Ishikawa (cell line): ENCODE data around the gene ANXA10.

Source experiments
- CEBPB ChIP-seq: IDR thresholded peaks from 2 replicates; pipeline ENCODE4 v1.6.1; 2012
- CREB1 ChIP-seq: IDR thresholded peaks from 2 replicates; pipeline ENCODE4 v1.6.1; 2012; ENCODE audit warnings: low read depth
- EGR1 ChIP-seq: IDR thresholded peaks from 2 replicates; pipeline ENCODE4 v1.6.1; 2012
- EP300 ChIP-seq: IDR thresholded peaks from 2 replicates; pipeline ENCODE4 v1.6.1; 2012; ENCODE audit warnings: borderline replicate concordance
- FOXM1 ChIP-seq: IDR thresholded peaks from 2 replicates; pipeline ENCODE4 v1.6.1; 2012; ENCODE audit warnings: low read depth, borderline replicate concordance
- NFIC ChIP-seq: IDR thresholded peaks from 2 replicates; pipeline ENCODE4 v1.6.1; 2012
- RAD21 ChIP-seq: IDR thresholded peaks from 2 replicates; pipeline ENCODE4 v1.6.1; 2012; ENCODE audit warnings: low read depth
- REST ChIP-seq: IDR thresholded peaks from 2 replicates; pipeline ENCODE4 v1.6.1; 2012; ENCODE audit warnings: low read depth, mild to moderate bottlenecking
- TAF1 ChIP-seq: IDR thresholded peaks from 2 replicates; pipeline ENCODE4 v1.6.1; 2012; ENCODE audit warnings: low read depth, mild to moderate bottlenecking
- TCF12 ChIP-seq: IDR thresholded peaks from 2 replicates; pipeline ENCODE4 v1.6.1; 2012; ENCODE audit warnings: low read depth
- TEAD4 ChIP-seq: IDR thresholded peaks from 2 replicates; pipeline ENCODE4 v1.6.1; 2012
- USF1 ChIP-seq: IDR thresholded peaks from 2 replicates; pipeline ENCODE4 v1.6.1; 2012
- YY1 ChIP-seq: IDR thresholded peaks from 2 replicates; pipeline ENCODE4 v1.6.1; 2012; ENCODE audit warnings: low read depth
- ZBTB7A ChIP-seq: IDR thresholded peaks from 2 replicates; pipeline ENCODE4 v1.6.1; 2012; ENCODE audit warnings: low read depth
- TF ChIP-seq, protein P1 (sequence below): IDR thresholded peaks from 2 replicates; pipeline ENCODE4 v1.6.1; 2012

The ANXA10 gene

DNA sequence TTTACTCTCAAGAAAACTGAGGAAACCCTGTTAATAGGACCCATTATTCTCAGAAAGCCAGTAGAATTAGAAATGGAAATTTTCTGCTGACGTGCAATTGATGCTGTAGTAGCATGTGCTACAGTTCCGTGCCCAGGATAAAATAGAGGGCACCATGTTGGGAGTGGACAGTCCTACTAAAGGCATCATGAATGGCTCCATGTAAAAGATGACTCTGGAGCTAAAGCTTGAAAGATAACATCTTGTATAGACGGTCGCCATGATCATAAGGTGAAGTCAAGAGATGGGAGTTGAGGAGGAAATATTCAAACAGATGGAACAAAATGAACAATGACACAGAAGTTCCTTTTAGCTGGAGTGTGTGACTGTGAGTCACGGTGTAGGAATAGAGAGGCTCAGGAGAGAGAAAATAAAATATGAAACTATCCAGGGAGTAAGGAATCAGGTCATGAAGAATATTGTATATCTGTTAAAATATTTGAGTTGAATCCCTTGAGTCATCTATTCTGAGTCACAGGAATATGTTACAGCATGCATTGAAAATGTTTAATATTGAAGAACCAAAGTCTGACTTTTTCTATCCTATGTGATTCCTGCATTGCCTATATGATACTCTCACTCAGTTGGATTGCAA lies 31.8 kb downstream of the ANXA10 start:
- TF ChIP-seq TEAD4: no peak
- TF ChIP-seq, protein P1, sequence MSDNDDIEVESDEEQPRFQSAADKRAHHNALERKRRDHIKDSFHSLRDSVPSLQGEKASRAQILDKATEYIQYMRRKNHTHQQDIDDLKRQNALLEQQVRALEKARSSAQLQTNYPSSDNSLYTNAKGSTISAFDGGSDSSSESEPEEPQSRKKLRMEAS: no peak
- no peak for TF ChIP-seq TAF1
- no peak for TF ChIP-seq CREB1
- TF ChIP-seq RAD21: no peak
- no peak for TF ChIP-seq TCF12
- TF ChIP-seq USF1: no peak

GRCh38 chr4:168126952-168127351 lies 34.6 kb downstream of the ANXA10 start:
- no peak for TF ChIP-seq YY1
- no peak for TF ChIP-seq FOXM1
- TF ChIP-seq, protein P1: no peak
- TF ChIP-seq RAD21: no peak
- no peak for TF ChIP-seq TEAD4
- TF ChIP-seq USF1: no peak
- TF ChIP-seq ZBTB7A: no peak
- TF ChIP-seq TCF12: no peak
- TF ChIP-seq CREB1: no peak
- TF ChIP-seq EP300: no peak
- TF ChIP-seq TAF1: no peak
- TF ChIP-seq NFIC: no peak
- TF ChIP-seq CEBPB: no peak
- no peak for TF ChIP-seq REST
- no peak for TF ChIP-seq EGR1

GRCh38 chr4:168128601-168129000 lies 36.3 kb downstream of the ANXA10 start:
- TF ChIP-seq ZBTB7A: no peak
- TF ChIP-seq NFIC: no peak
- TF ChIP-seq, protein P1: no peak
- no peak for TF ChIP-seq YY1
- no peak for TF ChIP-seq EGR1
- TF ChIP-seq REST: no peak
- TF ChIP-seq CREB1: no peak
- TF ChIP-seq TEAD4: no peak
- no peak for TF ChIP-seq RAD21
- TF ChIP-seq EP300: no peak
- no peak for TF ChIP-seq TAF1
- TF ChIP-seq TCF12: no peak

- TF ChIP-seq REST (no peak), CREB1 (no peak), EGR1 (no peak), TCF12 (no peak), FOXM1 (no peak), CEBPB (no peak), TEAD4 (no peak), TAF1 (no peak), ZBTB7A (no peak), RAD21 (no peak), USF1 (no peak), NFIC (no peak), EP300 (no peak), YY1 (no peak)
- TF ChIP-seq, protein P1: no peak
Observed at GRCh38 chr4:168129046-168129772, 36.9 kb downstream of the ANXA10 start.
